Muscle layer of duodenum (tissue), 2 donors: ENCODE measurements around the gene ALG1.
"Not testable (repeated sequence)": the region's sequence is repeated elsewhere in the genome, so short reads cannot be mapped to it uniquely, and the experiment has no call there.

Experiments
- H3K27ac ChIP-seq: one replicate; pipeline ENCODE4 v1.7.0; 2013; ENCODE audit warnings: mild to moderate bottlenecking, low read length
- H3K27me3 ChIP-seq: one replicate; pipeline ENCODE4 v1.7.0; 2013; ENCODE audit warnings: low read depth, mild to moderate bottlenecking, control low read depth, low read length
- H3K36me3 ChIP-seq, 2 donors: one replicate each; pipeline ENCODE4 v1.7.0; 2013; ENCODE audit warnings: low read length in 2 of 2, control low read depth in 1 of 2, mild to moderate bottlenecking in 1 of 2; ENCODE audit not compliant: insufficient read depth in 2 of 2, control insufficient read depth in 1 of 2
- H3K4me1 ChIP-seq, 2 donors: one replicate each; pipeline ENCODE4 v1.7.0; 2013; ENCODE audit warnings: low read length in 2 of 2, mild to moderate bottlenecking in 2 of 2, control low read depth in 1 of 2, moderate library complexity in 1 of 2; ENCODE audit not compliant: insufficient read depth in 2 of 2, control insufficient read depth in 1 of 2
- H3K4me3 ChIP-seq, 2 donors: one replicate each; pipeline ENCODE4 v1.7.0; 2013; ENCODE audit warnings: low read length in 2 of 2, low read depth in 1 of 2, mild to moderate bottlenecking in 1 of 2
- H3K9me3 ChIP-seq, 2 donors: one replicate each; pipeline ENCODE4 v1.7.0; 2013; ENCODE audit warnings: low read length in 2 of 2, control low read depth in 1 of 2, mild to moderate bottlenecking in 1 of 2; ENCODE audit not compliant: control insufficient read depth in 1 of 2
- donor health status: healthy.

ALG1 gene

GRCh38 chr16:5065813-5066212 lies 5.8 kb upstream of the ALG1 start, which contains the start of gene C16orf89:
C16orf89 (minus strand) TSS chr16:5065956; CDS start chr16:5065908, 48 bp downstream.
- Histone ChIP-seq H3K36me3 (no peaks in the 10 kb centered on the region), H3K27me3 (no peaks in the 10 kb centered on the region), H3K9me3 (no peaks in the 10 kb centered on the region), H3K4me1 (no peaks in the 10 kb centered on the region), H3K27ac (no peak within 1 kb of the TSS), H3K4me3 (peak within 1 kb of the TSS in 1 of 2 donors; percentile 17)

- no peak overlapping the region for H3K4me3 ChIP-seq
- H3K4me1 ChIP-seq, result no peaks in the 10 kb centered on the region
- no peaks in the 10 kb centered on the region for H3K27me3 ChIP-seq
- no peaks in the 10 kb centered on the region for H3K36me3 ChIP-seq
- H3K27ac ChIP-seq, result no peak overlapping the region
- H3K9me3 ChIP-seq, result no peaks in the 10 kb centered on the region
Observed at GRCh38 chr16:5066511-5066910, 5.1 kb upstream of the ALG1 start.

GRCh38 chr16:5069048-5069447 lies 2.6 kb upstream of the ALG1 start:
- Histone ChIP-seq H3K27me3 (no peaks in the 10 kb centered on the region), H3K9me3 (no peaks in the 10 kb centered on the region), H3K27ac (no peak overlapping the region), H3K4me3 (no peak overlapping the region), H3K36me3 (no peaks in the 10 kb centered on the region), H3K4me1 (peaks cover 7 to 10% of the 10 kb centered on the region in 2 donors)

- H3K36me3 ChIP-seq, result peaks cover 0 to under 1% of the 10 kb centered on the region in 2 donors
- no peaks in the 10 kb centered on the region for H3K27me3 ChIP-seq
- H3K4me3 ChIP-seq, result no peak overlapping the region
- peaks cover 7 to 10% of the 10 kb centered on the region in 2 donors for H3K4me1 ChIP-seq
- no peaks in the 10 kb centered on the region for H3K9me3 ChIP-seq
- H3K27ac ChIP-seq, result no peak overlapping the region
Observed at GRCh38 chr16:5069854-5070253, 1.8 kb upstream of the ALG1 start.

- Histone ChIP-seq H3K27ac (no peak overlapping the region), H3K4me3 (no peak overlapping the region), H3K27me3 (no peaks in the 10 kb centered on the region), H3K36me3 (peaks cover 6 to 8% of the 10 kb centered on the region in 2 donors), H3K9me3 (no peaks in the 10 kb centered on the region), H3K4me1 (peaks cover 7 to 10% of the 10 kb centered on the region in 2 donors)
Observed at GRCh38 chr16:5070431-5071186, 1.0 kb upstream of the ALG1 start.

- Histone ChIP-seq H3K27ac (peak overlapping the region; percentile 79), H3K9me3 (no peaks in the 10 kb centered on the region), H3K36me3 (peaks cover 9 to 15% of the 10 kb centered on the region in 2 donors)
Observed at GRCh38 chr16:5071341-5071680, 332 bp upstream of the ALG1 start.

GRCh38 chr16:5072334-5073278 lies 963 bp downstream of the ALG1 start:
- Histone ChIP-seq H3K27ac (peak overlapping the region; percentile 79), H3K9me3 (no peaks in the 10 kb centered on the region), H3K4me3 (peak overlapping the region; percentile 81 to 86), H3K4me1 (peaks cover 7 to 10% of the 10 kb centered on the region in 2 donors), H3K36me3 (peaks cover 9 to 24% of the 10 kb centered on the region in 2 donors), H3K27me3 (no peaks in the 10 kb centered on the region)

More at GRCh38 chr16:5071341-5071680, 332 bp upstream of the ALG1 start:
- Histone ChIP-seq H3K27me3 (no peaks in the 10 kb centered on the region), H3K4me3 (peak overlapping the region; percentile 81 to 86), H3K4me1 (peaks cover 7 to 10% of the 10 kb centered on the region in 2 donors)

- Histone ChIP-seq H3K9me3 (no peaks in the 10 kb centered on the region), H3K4me1 (peaks cover 7 to 10% of the 10 kb centered on the region in 2 donors), H3K4me3 (no peak overlapping the region), H3K36me3 (peaks cover 9 to 26% of the 10 kb centered on the region in 2 donors), H3K27me3 (no peaks in the 10 kb centered on the region), H3K27ac (no peak overlapping the region)
Observed at GRCh38 chr16:5073279-5073629, 1.6 kb downstream of the ALG1 start.

- H3K27me3 ChIP-seq, H3K9me3 ChIP-seq, H3K4me3 ChIP-seq, H3K27ac ChIP-seq: not testable (repeated sequence)
- Histone ChIP-seq H3K4me1 (peaks cover 7 to 10% of the 10 kb centered on the region in 2 donors), H3K36me3 (peaks cover 9 to 26% of the 10 kb centered on the region in 2 donors)
Observed at GRCh38 chr16:5073771-5074170, 2.1 kb downstream of the ALG1 start.

- Histone ChIP-seq H3K36me3 (peaks cover 9 to 26% of the 10 kb centered on the region in 2 donors), H3K9me3 (no peaks in the 10 kb centered on the region), H3K4me1 (peaks cover 7 to 10% of the 10 kb centered on the region in 2 donors), H3K4me3 (no peak overlapping the region), H3K27me3 (no peaks in the 10 kb centered on the region), H3K27ac (no peak overlapping the region)
Observed at GRCh38 chr16:5075637-5076036, 4.0 kb downstream of the ALG1 start.

GRCh38 chr16:5077304-5077703 lies 5.7 kb downstream of the ALG1 start:
- no peaks in the 10 kb centered on the region for H3K9me3 ChIP-seq
- peaks cover 7 to 8% of the 10 kb centered on the region in 2 donors for H3K4me1 ChIP-seq
- H3K4me3 ChIP-seq, result no peak overlapping the region
- H3K36me3 ChIP-seq, result peaks cover 9 to 30% of the 10 kb centered on the region in 2 donors
- H3K27me3 ChIP-seq, result no peaks in the 10 kb centered on the region
- no peak overlapping the region for H3K27ac ChIP-seq
